ENCODE measurements around the gene PAOX.

DNA sequence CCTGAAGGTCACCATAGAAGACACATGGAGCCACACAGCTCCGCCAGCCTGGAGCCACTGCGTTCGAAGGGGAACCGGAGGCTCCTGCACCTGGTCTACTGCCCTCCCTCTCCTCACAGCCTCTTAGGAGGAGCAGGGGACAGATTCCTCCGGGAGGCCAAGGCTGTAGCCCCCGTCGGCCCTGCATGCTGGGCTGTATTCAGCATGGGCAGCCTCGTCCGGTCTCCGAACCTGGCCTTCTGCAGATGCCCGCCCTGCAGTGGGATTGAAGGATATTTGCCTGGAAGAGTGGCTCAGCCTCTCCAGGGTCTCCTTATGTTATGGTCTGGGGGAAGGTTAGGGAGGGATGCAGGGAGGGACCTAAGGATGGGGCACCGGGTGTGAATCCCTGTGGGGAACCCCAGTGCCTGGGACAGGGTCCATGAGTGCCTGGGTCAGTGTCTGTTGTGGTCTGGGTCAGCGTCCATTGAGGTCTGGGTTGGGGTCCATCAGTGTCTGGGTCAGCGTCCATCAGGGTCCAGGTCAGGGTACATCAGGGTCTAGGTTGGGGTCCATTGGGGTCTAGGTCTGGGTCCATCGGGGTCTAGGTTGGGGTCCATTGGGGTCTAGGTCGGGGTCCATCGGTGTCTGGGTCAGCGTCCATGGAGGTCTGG is 61.7 kb downstream of the PAOX start:
- TF ChIP-seq, protein P1, sequence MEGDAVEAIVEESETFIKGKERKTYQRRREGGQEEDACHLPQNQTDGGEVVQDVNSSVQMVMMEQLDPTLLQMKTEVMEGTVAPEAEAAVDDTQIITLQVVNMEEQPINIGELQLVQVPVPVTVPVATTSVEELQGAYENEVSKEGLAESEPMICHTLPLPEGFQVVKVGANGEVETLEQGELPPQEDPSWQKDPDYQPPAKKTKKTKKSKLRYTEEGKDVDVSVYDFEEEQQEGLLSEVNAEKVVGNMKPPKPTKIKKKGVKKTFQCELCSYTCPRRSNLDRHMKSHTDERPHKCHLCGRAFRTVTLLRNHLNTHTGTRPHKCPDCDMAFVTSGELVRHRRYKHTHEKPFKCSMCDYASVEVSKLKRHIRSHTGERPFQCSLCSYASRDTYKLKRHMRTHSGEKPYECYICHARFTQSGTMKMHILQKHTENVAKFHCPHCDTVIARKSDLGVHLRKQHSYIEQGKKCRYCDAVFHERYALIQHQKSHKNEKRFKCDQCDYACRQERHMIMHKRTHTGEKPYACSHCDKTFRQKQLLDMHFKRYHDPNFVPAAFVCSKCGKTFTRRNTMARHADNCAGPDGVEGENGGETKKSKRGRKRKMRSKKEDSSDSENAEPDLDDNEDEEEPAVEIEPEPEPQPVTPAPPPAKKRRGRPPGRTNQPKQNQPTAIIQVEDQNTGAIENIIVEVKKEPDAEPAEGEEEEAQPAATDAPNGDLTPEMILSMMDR (IDR thresholded peaks at IDR 0.05; ENCODE audit: low read length) = no peak
- TF ChIP-seq EZH2 (IDR thresholded peaks at IDR 0.05; ENCODE audit: borderline replicate concordance, low read length) = no peak
